NCI-H524 (cell line): ENCODE data around the gene NXT2.
A peak's percentile ranks its signal among the peaks of the same experiment; 100 is the strongest.
"Not testable (repeated sequence)": the region's sequence is repeated elsewhere in the genome, so short reads cannot be mapped to it uniquely, and the experiment has no call there.

Experiments
- DNase-seq, 2 experiments: peaks; one replicate each; lab custom pipeline; 2025; lab: John Stamatoyannopoulos, UW

Gene NXT2

DNA sequence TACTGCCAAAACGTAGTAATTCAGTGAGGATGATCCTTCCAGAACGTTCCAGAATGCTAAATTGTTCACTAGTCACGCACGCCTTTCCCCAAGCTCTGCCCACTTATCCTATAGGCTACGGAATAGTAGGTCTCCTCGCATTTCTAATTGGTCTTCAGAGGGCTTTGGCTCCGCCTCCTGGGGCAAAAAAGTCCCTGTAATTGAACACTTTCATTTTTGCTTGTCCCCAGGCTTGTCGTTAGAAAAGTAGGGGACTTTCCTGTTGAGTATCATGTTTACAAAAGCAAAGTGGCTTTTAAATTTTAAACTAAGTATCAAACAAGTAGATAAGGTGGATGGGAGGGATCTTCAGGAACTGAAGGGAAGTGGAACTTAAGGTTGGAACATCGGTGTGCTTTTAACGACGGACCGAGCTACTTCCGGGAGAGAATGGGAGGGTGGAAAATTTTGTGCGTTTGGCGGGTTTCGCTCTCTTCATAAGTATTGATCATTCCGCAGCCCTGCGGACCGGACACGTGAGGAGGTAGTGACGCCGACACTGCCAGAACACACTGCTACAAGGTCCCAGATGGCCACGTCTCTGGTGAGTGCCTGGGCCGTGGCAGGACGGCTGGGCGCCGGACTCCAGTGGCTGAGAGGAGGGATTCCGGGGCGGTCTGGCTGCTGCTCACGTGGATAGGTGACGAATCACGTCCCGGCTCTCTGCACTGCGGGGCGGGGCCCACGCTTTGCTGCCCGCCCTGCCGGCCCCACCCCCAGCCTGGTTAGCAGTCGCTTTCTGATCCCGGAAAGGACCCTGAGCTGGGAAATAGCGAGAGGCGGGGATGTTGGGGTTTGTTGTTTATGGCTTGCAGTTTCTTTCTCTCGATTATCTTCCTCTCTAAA, at the start of gene NXT2:
Gene NXT2, plus strand, starts transcription at position 406 of the 885 bp plus-strand sequence. Its CDS starts 163 bp downstream, at position 569.
- DNase-seq = peak; percentile 84 to 90

DNA sequence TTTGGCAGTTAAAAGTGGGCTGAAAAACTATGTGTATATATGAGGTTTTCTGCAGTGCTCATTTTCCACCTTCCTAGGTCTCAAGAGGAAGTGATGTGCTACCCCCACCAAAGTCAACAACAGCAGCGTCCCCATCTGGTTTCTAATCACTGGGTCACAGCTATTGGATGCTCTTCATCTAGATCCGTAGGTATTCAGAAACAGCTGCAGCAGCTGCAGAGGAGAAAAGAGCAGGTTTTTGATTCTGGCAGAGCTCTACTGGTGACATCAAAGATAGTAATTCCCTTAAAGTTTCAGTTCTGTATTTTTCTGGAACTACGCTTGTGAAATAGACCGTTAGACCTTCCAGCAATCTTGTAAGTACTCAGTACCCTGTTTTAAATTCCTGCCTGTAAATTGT, 49.0 kb upstream of the NXT2 start:
- peak; percentile 1 to 13 for DNase-seq

DNA sequence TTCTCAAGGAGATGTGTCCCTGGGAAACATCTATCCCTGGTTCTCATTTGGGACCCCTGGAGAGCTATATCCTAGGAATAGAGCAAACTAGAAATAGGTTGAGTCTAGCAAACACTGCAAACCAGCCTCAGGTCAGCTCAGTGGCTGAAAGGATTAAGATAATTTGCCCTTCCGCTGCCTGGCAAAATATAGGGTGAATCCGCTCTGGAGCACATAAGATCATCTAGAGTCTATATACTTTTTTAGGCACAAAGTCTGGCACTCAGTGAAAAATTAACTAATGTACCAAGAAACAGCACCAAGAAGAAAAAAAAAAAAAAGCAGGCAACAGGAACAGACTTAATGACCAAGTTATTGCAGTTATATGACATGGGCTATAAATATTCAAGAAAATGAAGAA, 47.5 kb upstream of the NXT2 start:
- DNase-seq = no peak

DNA sequence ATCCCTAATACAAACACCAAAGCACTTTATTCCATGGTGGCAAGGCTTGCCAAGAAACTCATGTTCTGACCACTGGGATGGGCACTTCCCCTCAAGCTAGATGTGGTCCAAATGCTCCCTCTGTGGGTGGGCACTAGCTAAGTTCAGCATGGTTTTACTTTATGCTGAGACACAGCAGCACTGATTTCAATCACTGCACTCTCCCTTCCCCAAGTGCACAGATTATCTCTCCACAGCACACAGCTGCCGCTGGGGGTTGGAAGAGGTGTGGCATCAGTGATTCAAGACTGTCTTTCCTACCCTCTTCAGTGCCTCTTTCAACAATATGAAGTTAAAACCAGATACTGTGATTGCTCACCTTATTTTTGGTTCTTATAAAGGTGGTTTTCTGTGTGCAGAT, 38.2 kb upstream of the NXT2 start:
- DNase-seq = peak in 1 of 2 experiments; percentile 1

DNA sequence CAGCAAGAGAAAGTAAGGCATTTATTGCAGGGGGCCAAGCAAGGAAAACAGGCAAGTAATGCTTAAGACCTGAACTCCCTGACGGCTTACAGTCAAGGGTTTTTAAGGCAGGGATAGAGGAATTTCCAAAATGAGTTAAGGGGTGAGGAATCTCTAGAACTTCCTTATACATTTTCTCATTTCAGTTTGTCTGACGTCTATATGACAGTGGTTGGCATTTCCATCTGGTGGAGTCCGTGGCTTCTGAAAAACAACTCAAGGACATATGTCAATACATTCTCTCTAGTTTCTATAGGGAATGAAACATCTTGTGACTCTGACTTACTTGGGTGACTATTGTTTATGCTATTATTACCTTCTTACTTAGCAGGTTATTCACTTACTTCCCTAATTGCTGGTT, 35.5 kb upstream of the NXT2 start:
- no peak for DNase-seq

DNA sequence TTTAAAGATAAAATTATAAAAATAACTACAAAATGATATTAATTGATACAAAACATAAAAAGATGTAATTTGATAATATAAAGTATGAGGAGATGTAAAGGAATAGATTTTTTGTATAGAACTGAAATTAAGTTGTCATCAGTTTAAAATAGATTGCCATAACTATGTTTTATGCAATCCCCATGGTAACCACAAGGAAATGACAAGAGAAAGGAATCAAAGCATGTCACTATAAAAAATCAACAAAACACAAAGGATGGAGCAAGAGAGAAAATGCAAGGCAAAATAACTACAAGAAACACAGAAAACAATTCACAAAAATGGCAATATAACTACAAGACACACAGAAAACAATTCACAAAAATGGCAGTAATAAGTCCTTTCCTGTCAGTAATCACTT, 27.7 kb upstream of the NXT2 start:
- no peak for DNase-seq

DNA sequence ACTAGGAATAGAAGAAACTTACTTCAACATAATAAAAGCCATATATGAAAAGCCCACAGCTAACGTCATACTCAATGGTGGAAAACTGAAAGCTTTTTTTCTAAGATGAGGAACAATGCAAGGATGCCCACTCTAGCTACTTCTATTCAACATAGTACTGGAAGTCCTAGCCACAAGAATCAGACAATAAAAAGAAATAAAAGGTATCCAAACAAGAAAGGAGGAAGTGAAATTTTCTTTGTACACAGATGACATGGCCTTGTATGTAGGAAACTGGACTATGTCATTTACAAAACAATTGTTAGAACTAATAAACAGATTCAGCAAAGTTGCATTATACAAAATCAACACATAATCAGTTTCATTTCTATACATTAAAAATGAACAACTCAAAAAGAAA, 25.5 kb upstream of the NXT2 start:
- no peak for DNase-seq

DNA sequence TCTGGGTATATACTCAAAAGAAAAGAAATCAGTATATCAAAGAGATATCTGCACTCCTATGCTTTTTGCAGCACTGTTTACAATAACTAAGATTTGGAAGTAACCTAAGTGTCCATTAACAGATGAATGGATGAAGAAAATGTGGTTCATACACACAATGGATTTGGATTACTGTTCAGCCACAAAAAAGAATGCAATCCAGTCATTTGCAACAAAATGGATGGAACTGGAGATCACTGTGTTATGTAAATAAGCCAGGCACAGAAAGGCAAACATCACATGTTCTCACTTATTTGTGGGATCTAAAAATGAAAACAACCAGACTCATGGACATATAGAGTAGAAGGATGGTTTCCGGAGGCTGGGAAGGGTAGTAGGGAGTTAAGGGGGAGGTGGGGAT, 17.6 kb upstream of the NXT2 start:
- DNase-seq = no peak

DNA sequence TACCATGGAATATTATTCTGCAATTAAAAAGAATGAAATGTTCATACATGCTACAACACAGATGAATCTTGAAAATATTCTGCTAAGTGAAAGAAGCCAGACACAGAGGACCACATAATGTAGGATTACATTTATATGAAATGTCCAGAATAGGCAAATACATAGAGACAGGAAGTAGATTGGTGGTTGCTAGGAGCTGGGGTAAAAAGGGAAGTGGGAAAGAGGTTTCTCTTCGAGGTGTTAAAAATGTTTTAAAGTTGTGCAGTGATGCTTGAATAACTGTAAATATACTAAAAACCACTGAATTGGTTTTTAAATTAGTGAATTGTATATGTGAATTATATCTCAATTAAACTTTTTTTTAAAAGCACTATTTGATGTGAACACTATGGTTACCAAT, 3.6 kb upstream of the NXT2 start:
- no peak for DNase-seq

DNA sequence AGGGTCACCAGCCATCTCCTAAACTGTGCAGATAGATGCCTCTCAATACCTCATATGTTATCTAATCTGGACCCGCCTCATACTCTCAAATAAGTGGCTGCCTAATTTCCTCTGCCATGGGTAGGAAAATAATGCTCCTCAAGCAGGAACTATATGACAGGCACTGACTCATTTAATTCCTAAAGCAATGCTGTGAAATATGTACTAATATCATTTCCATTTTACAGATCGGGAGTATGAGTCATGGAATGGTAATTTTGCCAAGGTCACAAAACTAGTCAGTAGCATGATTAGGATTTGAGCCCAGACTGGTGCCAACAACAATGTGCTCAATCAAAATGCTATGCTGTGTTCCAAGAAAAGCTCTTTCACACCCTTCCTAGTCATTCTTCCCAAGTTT, 3.0 kb upstream of the NXT2 start:
- DNase-seq = no peak

DNA sequence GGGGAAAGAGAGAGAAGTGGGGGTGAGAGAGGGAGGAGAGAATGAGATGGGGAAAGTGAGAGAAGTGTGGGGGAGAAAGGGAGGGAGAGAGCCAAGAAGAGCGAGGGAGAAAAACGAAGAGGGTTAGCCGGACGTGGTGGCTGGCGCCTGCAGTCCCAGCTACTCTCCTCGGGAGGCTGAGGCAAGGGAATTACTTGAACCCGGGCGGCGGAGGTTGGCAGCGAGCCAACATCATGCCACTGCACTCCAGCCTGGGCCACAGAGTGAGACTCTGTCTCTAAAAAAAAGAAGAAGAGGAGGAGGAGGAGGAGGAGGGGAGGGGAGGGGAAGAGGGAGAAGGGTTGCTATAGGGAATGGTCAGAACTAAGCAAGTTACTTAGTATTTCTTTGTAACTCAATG, 1.7 kb upstream of the NXT2 start:
- DNase-seq = no peak

DNA sequence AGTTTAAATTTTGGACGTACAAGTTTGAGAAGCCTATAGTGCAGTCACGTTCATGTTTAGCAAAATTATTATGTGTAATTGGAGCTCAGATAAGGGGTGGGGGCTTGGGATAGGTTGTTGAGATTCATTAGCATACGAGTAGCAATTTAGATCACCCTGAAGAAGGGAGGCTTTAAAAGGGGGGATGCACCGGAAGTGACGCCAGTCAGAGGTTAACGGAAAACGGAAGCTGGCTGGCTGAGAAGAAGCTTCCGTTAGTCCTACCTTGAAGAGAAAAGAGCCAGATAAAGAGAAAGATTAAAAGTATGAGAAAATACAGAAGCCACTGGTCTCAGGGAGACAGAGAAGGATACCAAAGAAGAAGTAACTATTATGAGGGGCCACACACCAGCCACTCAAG, 1.1 kb upstream of the NXT2 start:
- no peak for DNase-seq

DNA sequence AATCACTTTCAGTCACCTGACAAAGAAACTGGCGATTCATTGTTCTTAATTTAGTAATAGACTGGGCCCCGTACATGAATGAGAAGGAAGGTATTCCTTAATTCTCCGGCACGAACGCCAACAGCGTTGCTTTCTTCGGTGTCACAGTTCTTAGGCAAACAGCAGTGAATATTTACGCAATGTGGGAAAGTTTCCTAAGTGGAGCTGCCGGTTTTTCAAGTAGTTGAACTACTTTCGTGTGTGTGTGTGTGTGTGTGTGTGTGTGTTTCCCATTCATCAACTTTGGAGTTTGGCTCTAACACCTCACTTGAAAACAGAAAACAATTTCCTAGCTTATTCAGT, 651 bp downstream of the NXT2 start:
- peak in 1 of 2 experiments; percentile 25 for DNase-seq

DNA sequence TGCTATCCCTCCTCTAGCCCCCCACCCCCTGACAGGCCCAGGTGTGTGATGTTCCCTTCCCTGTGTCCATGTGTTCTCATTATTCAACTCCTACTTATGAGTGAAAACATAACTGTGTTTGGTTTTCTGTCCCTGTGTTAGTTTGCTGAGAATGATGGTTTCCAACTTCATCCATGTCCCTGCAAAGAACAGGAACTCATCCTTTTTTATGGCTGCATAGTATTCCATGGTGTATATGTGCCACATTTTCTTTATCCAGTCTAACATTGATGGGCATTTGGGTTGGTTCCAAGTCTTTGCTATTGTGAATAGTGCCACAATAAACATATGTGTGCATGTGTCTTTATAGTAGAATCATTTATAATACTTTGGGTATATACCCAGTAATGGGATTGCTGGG, 2.4 kb downstream of the NXT2 start:
- not testable (repeated sequence) for DNase-seq

DNA sequence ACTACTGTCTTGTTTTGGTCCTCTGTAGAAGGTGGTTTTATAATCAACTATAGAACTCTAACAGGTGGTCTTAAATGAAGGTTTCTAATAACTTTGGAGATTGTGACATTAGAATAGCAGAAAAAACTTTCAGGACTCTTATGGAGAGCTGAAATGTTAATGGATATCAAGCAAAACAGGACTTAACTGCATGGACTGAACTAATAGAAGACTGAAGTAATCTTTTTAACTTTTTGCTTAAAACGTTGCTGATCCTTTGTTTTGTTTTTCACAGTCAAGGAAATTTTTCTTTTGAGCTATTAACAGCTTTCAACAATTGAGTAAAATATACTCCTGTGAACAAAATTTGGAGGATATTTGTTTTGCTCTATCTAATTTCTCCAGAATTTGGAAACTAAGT, 17.2 kb downstream of the NXT2 start:
- DNase-seq = no peak

DNA sequence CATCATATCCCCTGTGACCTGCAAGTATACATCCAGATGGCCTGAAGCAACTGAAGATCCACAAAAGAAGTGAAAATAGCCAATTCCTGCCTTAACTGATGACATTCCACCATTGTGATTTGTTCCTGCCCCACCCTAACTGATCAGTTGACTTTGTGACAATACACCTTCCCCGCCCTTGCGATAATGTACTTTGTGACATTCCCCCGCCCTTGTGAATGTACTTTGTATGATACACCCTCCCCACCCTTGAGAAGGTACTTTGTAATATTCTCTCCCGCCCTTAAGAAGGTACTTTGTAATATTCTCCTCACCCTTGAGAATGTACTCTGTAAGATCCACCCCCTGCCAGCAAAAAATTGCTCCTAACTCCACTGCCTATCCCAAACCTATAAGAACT, 39.4 kb downstream of the NXT2 start:
- not testable (repeated sequence) for DNase-seq

DNA sequence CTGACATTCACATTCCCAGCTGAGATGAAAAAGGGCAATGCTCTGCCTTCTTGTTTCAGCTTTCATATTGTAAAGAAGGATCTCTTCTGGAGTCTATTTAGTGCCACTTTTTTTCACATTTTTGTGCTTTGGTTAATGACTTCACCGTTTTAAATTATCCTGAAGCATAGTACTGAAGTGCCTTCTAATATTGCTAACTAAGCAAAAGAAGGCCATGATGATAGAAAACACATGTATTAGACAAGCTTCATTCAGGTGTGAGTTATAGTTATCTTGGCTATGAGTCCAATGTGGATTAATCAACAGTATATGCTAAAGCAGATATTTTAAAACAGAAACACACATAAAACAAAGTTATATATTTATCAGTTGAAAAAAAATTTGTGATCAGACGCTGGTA, 40.4 kb downstream of the NXT2 start:
- no peak for DNase-seq

DNA sequence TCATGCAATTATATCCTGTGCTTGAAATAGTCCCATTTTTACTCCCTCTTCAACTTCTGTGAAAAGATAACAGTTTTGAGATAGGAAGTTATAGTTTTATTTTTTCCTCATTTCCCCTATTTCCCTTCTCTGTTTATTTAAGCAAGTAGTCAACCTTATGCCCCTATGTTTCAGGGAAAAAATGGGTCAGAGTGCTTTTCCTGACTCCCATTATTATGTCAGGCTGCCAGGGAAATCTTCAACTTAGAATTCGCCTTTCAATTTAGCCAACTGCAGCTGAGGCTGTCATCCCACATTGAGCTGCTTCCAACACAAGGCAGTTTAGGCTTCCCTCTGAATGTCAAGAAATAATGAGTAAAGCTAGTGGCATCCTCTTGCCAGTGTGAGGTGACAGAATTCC, 42.3 kb downstream of the NXT2 start:
- DNase-seq = no peak

DNA sequence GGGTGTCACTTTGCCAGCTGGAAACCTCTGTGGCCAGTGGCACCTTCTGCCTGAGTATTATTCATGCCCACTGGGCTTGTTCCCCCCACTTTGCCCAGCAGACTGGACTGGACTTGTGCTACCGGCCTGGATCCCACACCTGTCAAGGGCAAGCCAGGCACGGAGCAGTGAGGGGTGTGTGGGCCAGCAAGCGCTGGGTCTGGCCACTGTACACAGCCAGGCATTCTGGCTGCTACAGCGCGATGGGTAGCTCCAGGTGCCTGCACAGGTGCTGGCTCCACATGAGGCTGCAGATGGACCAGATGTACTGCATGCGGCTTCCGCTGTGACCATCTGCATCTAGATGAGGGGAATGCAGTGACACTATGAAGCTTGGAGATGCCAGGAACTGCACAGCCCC, 48.8 kb downstream of the NXT2 start:
- peak in 1 of 2 experiments; percentile 23 for DNase-seq

DNA sequence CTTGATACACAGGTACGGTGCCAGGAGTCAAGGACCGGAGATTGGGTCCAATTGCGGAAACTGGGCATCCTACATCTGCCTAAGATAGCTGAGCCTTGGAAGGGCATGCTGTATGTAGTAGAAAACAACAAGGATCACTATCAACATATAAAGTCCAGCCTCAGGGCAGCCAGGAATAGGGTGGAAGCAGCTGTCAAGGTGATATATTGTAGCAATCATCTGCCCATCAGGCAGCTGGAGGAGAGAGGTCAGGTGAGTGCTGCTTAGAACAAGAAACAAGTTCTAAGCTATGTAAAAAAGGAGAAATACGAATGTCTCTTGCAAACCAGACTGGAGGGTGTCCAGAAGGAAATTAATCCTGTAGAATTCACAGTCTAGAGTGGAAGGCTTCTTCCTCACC, 53.5 kb downstream of the NXT2 start:
- no peak for DNase-seq
